ENCODE measurements around the gene TCFL5.

Gene TCFL5

GRCh38 chr20:62840244-62841197 is 21.1 kb downstream of the TCFL5 start:
- DNase-seq (ENCODE audit: low read depth, low spot score): no peak

GRCh38 chr20:62839816-62840215 is 21.8 kb downstream of the TCFL5 start:
- DNase-seq (ENCODE audit: low read depth, low spot score): no peak
- H3K4me3 ChIP-seq (ENCODE audit: low read length): no peak overlapping the region

More at GRCh38 chr20:62840244-62841197, 21.1 kb downstream of the TCFL5 start:
- no peak overlapping the region for H3K4me3 ChIP-seq (ENCODE audit: low read length)

DNA sequence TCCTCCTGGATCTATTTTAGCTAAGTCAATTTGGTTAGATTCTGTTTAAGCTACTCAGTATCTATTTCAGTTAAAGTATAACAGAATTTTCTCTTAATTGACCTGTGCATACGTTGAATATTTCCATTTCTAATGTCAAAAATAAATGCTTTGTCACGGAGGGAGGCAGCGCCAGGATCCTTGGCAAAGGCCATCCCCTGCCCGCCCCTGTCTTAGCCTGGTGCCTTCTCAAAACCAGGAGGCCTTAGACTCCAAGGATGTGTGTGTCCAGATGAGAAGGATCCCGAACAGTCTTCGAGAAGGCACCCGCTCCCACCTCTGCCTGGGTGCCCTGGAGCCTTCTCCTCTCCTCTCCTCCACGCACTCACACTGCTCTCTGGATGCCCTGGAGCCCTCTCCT is 22.4 kb downstream of the TCFL5 start:
- H3K4me3 ChIP-seq (ENCODE audit: low read length): no peak overlapping the region
- DNase-seq (ENCODE audit: low read depth, low spot score): no peak

GRCh38 chr20:62838128-62838891 is 23.3 kb downstream of the TCFL5 start:
- no peak for DNase-seq (ENCODE audit: low read depth, low spot score)
- H3K4me3 ChIP-seq (ENCODE audit: low read length): no peak overlapping the region

GRCh38 chr20:62837790-62838127 is 23.9 kb downstream of the TCFL5 start:
- H3K4me3 ChIP-seq (ENCODE audit: low read length): no peak overlapping the region
- no peak for DNase-seq (ENCODE audit: low read depth, low spot score)

- no peak for DNase-seq (ENCODE audit: low read depth, low spot score)
- H3K4me3 ChIP-seq (ENCODE audit: low read length): no peak overlapping the region
These were observed 24.6 kb downstream of the TCFL5 start for GRCh38 chr20:62836967-62837490.

GRCh38 chr20:62835931-62836861 is 25.4 kb downstream of the TCFL5 start:
- no peak for DNase-seq (ENCODE audit: low read depth, low spot score)
- no peak overlapping the region for H3K4me3 ChIP-seq (ENCODE audit: low read length)

GRCh38 chr20:62834967-62835730 is 26.5 kb downstream of the TCFL5 start:
- no peak for DNase-seq (ENCODE audit: low read depth, low spot score)
- no peak overlapping the region for H3K4me3 ChIP-seq (ENCODE audit: low read length)

DNA sequence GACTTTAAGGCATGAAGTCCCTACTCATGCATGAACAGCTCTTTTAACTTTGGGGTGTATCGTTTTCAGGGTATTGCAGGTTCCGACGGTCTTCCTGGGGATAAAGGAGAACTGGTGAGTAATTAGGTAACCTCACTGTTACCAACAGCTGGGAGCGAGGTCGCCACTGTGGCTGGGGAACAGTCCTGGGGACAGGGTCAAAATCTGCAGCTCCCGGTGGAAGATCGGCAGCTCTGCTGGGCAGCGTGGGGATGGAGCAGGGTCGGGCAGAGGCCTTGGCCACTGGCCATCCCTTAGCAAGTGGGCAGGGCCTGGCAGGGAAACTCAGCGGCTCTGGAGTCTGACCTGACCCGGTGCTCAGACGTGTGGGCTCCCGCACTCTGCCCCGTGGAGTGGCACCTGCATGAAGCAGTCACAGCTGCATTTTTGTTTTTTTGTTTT is 28.7 kb downstream of the TCFL5 start:
- no peak for DNase-seq (ENCODE audit: low read depth, low spot score)

DNA sequence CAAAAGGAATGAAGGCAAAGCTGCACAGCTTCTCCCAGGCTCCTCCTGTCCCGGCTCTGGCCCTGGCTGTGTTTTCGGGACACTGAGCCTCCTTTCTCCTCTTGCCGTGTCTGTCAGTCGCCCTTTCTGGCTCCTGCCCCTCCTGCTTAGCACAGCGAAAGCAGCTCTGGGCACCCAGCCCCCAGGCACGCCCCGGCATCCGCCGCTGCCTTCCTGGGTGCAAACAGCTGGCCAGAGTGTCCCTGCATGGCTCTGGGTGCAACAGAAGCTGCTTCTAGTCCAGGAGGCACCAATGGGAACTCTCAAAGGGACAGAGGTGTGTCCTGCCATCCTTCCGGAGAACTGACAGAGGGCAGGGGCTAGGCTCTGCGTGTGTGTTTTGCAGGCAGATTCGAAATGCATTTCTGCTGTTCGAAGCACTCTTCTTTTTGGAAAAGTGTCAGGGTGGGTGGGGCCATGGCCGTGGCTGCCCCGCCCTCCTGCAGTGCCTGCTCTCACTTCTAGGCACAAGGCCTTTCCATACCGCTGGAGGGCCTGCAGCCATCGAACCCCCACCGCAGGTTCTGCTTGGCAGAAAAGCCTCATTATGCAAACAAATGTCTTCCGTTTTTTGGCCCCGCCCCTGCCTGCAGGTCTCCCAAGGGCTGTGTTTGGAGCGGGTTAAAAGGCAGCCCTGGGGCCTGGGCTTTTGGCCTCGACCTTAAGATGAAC is 29.3 kb downstream of the TCFL5 start:
- H3K4me3 ChIP-seq (ENCODE audit: low read length): no peak overlapping the region
- DNase-seq (ENCODE audit: low read depth, low spot score): peak; percentile 81

More for the DNA sequence above, 28.7 kb downstream of the TCFL5 start:
- H3K4me3 ChIP-seq (ENCODE audit: low read length): no peak overlapping the region

GRCh38 chr20:62831854-62832211 is 29.8 kb downstream of the TCFL5 start:
- H3K4me3 ChIP-seq (ENCODE audit: low read length): no peak overlapping the region
- no peak for DNase-seq (ENCODE audit: low read depth, low spot score)

- no peak for DNase-seq (ENCODE audit: low read depth, low spot score)
- no peak overlapping the region for H3K4me3 ChIP-seq (ENCODE audit: low read length)
These were observed 30.2 kb downstream of the TCFL5 start for GRCh38 chr20:62831361-62831788.

DNA sequence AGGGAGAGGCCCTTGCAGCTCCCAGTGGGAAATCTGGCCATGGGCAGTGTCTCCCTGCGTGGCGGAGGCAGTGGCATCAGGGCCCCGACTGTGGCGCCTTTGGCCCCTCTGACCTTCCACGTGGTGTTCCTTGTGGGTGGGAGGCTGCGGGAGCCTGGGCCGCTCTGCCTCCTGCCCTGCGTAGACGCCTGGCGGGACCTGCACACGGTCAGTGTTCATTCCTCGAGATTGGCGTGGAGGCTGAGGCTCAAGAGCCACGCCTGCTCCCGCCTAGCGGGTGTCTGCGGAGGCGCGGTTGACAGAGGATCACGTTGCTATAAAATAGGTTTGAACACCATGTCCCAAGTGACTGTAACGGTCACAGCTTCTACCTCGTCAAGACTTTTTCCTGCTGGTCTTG is 30.8 kb downstream of the TCFL5 start:
- DNase-seq (ENCODE audit: low read depth, low spot score): no peak
- H3K4me3 ChIP-seq (ENCODE audit: low read length): no peak overlapping the region

DNA sequence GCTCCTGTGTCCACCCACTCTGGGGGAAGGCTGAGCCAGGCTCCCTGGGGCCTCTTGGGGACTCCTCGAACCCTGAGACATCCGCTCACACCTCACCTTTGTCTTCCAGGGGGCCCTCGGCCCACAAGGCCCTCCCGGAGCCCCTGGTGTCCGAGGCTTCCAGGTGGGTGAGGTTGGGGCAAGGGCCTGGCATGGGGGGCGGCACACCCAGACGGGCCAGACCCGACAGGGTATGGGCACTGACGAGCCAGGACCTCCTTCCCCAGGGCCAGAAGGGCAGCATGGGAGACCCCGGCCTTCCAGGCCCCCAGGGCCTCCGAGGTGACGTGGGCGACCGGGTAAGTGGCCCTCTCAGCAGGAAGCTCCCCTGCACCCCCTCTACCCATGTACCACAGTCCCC is 31.4 kb downstream of the TCFL5 start:
- H3K4me3 ChIP-seq (ENCODE audit: low read length): no peak overlapping the region
- no peak for DNase-seq (ENCODE audit: low read depth, low spot score)

- H3K4me3 ChIP-seq (ENCODE audit: low read length): no peak overlapping the region
- no peak for DNase-seq (ENCODE audit: low read depth, low spot score)
These were observed 32.1 kb downstream of the TCFL5 start for GRCh38 chr20:62829231-62830230.

DNA sequence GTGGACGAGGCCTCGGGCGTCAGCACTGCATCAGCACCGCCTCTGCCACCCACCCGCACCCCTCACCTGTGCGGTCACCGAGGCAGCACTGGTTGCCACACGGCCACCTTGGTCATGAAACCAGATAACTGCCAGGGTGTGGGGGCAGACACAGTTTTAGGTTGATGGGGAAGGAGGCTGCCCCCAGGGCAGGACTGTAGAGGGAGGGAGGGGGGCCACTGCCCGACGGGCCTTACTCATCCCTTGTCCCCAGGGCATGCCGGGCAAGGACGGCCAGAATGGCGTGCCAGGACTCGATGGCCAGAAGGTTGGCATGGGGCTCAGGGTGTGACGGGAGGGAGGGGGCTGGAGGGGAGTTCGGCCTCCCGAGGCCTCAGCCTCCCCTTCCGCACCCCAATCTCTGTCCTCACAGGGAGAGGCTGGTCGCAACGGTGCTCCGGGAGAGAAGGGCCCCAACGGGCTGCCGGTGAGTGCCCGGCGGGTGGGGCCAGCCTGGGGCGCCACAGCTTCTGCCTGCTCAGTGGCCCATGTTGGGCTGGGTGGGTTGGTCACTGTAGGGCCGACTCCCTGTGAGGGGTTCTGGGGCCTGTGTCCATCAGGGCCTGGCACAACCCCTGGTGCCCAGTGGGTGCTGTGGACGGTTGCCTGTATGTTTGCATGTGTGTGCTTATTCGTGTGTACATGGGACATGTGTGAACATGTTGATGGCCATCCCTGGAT is 33.0 kb downstream of the TCFL5 start:
- no peak overlapping the region for H3K4me3 ChIP-seq (ENCODE audit: low read length)
- no peak for DNase-seq (ENCODE audit: low read depth, low spot score)
